PC-9 (cell line): ENCODE data around the gene CDH19. TPM values are rescaled to one million over a fixed set of nuclear protein-coding genes. Genes with fewer than 3 reads are reported as not detected.

Experiments
- BruUV-seq: library from RNA; stranded (reverse); fragments of 400-500 nt; replicated peaks from 2 replicates; lab custom pipeline; 2021; lab: Mats Ljungman, UMichigan
- CTCF ChIA-PET: fragments of 300-600 bp; sonication (Branson Sonifier 250); formaldehyde crosslinking; loops from one replicate; lab custom pipeline; 2022; ENCODE audit warnings: antibody characterized with exemption; lab: Charles Lee
- POLR2A ChIA-PET: fragments of 300-600 bp; sonication (Branson Sonifier 250); formaldehyde crosslinking; loops from one replicate; lab custom pipeline; 2022; ENCODE audit warnings: antibody characterized with exemption; ENCODE audit not compliant: unreplicated experiment; lab: Charles Lee
- DNase-seq, 2 experiments: peaks; one replicate each; pipeline versions ENCODE4 v3.0.0 to v3.0.0-alpha.2; 2015 to 2022; ENCODE audit warnings: mixed read lengths in 1 of 2
- H2AFZ ChIP-seq: fragments of 200-600 bp; sonication (generic); 2 replicates; pipeline ENCODE4 v1.8.1; 2017; ENCODE audit warnings: antibody characterized with exemption
- H3F3A ChIP-seq: fragments of 200-600 bp; sonication (generic); 2 replicates; pipeline ENCODE4 v1.8.1; 2017; ENCODE audit warnings: antibody characterized with exemption, mild to moderate bottlenecking, low read depth; ENCODE audit not compliant: insufficient read depth
- H3K27ac ChIP-seq: fragments of 200-600 bp; sonication (generic); 2 replicates; pipeline ENCODE4 v1.6.1; 2016; ENCODE audit warnings: mixed run types
- H3K27me3 ChIP-seq: fragments of 200-600 bp; sonication (generic); 2 replicates; pipeline ENCODE4 v1.6.1; 2016; ENCODE audit warnings: low read depth, mixed run types; ENCODE audit not compliant: insufficient read depth
- H3K36me3 ChIP-seq: fragments of 200-600 bp; sonication (generic); 2 replicates; pipeline ENCODE4 v1.6.1; 2016; ENCODE audit warnings: low read depth, mixed run types
- H3K4me1 ChIP-seq: fragments of 200-600 bp; sonication (generic); replicated peaks from 2 replicates; pipeline ENCODE4 v1.6.1; 2016; ENCODE audit warnings: mixed run types; ENCODE audit not compliant: insufficient read depth
- H3K4me2 ChIP-seq: fragments of 200-600 bp; sonication (generic); 2 replicates; pipeline ENCODE4 v1.6.1; 2017; ENCODE audit warnings: mixed run types
- H3K4me3 ChIP-seq: fragments of 200-600 bp; sonication (generic); 2 replicates; pipeline ENCODE4 v1.6.1; 2016; ENCODE audit warnings: mixed run types
- H3K79me2 ChIP-seq: fragments of 200-600 bp; sonication (generic); 2 replicates; pipeline ENCODE4 v1.6.1; 2017; ENCODE audit warnings: low read depth, mixed run types
- H3K9me2 ChIP-seq: fragments of 200-600 bp; sonication (generic); 2 replicates; pipeline ENCODE4 v1.8.1; 2017; ENCODE audit warnings: mild to moderate bottlenecking; ENCODE audit not compliant: insufficient read depth
- H3K9me3 ChIP-seq: fragments of 200-600 bp; sonication (generic); 2 replicates; pipeline ENCODE4 v1.8.1; 2016; ENCODE audit warnings: low read depth; ENCODE audit not compliant: insufficient read depth
- H4K20me1 ChIP-seq: fragments of 200-600 bp; sonication (generic); 2 replicates; pipeline ENCODE4 v1.8.1; 2017; ENCODE audit not compliant: insufficient read depth
- EZH2 ChIP-seq: fragments of 200-600 bp; sonication (generic); IDR thresholded peaks from 2 replicates; pipeline ENCODE4 v1.8.0; 2017; ENCODE audit warnings: antibody characterized with exemption, low read depth
- intact Hi-C: fragments of 100-400 bp; cut with micrococcal nuclease; formaldehyde crosslinking; loops from one replicate; pipeline ENCODE4 v1.10.0; 2022; ENCODE audit not compliant: unreplicated experiment
- total RNA-seq: library from RNA; stranded (reverse); gene quantifications from 2 replicates; pipeline ENCODE4 v1.2.3, GENCODE V29; 2021
- TF ChIP-seq, protein P1 (sequence below): fragments of 200-600 bp; sonication (generic); conservative IDR thresholded peaks from 2 replicates; pipeline ENCODE4 v1.6.1; 2017; ENCODE audit warnings: mixed run types, antibody characterized with exemption, mild to moderate bottlenecking, moderate library complexity

The CDH19 gene
- total RNA-seq, 1 experiment from 2014 or later, result not detected

DNA sequence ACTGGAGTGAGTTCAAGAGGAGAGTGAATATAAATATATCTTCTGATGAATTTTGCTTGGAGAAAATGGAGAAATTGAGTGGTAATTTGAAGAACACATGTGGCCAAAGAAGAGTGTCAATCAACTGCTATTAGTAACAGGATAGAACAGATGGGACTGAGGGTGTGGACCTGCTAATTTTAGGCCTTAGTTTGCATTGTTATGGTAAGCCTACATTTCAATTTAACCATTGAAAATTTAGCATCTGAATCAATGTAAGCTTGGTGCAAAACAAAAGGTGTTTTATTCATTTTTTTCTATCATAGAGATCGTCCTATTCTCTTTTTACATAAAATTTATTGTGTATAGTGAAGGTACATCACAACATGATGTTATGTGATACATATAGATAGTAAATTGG, 42.1 kb upstream of the CDH19 start:
- no TSS peak for BruUV-seq
- no peaks in the 10 kb centered on the region for H3F3A ChIP-seq
- no peak overlapping the region for H3K27ac ChIP-seq
- intact Hi-C loops, result loop anchor here (10.0 kb wide), 1 partner anchor 79 kb away; no protein-coding TSS in a partner anchor
- ChIA-PET CTCF (no interaction called here), POLR2A (no interaction called here)
- H3K4me1 ChIP-seq, result no peaks in the 10 kb centered on the region
- H4K20me1 ChIP-seq, result no peaks in the 10 kb centered on the region
- TF ChIP-seq EZH2, result no peak
- TF ChIP-seq, protein P1, sequence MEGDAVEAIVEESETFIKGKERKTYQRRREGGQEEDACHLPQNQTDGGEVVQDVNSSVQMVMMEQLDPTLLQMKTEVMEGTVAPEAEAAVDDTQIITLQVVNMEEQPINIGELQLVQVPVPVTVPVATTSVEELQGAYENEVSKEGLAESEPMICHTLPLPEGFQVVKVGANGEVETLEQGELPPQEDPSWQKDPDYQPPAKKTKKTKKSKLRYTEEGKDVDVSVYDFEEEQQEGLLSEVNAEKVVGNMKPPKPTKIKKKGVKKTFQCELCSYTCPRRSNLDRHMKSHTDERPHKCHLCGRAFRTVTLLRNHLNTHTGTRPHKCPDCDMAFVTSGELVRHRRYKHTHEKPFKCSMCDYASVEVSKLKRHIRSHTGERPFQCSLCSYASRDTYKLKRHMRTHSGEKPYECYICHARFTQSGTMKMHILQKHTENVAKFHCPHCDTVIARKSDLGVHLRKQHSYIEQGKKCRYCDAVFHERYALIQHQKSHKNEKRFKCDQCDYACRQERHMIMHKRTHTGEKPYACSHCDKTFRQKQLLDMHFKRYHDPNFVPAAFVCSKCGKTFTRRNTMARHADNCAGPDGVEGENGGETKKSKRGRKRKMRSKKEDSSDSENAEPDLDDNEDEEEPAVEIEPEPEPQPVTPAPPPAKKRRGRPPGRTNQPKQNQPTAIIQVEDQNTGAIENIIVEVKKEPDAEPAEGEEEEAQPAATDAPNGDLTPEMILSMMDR, result no peak
- DNase-seq, result no peak
- H3K9me3 ChIP-seq, result no peaks in the 10 kb centered on the region
- no peaks in the 10 kb centered on the region for H3K27me3 ChIP-seq
- no peaks in the 10 kb centered on the region for H3K9me2 ChIP-seq
- H3K4me3 ChIP-seq, result no peak overlapping the region
- H2AFZ ChIP-seq, result no peak overlapping the region
- no peak overlapping the region for H3K4me2 ChIP-seq
- H3K79me2 ChIP-seq, result no peaks in the 10 kb centered on the region
- no peaks in the 10 kb centered on the region for H3K36me3 ChIP-seq

GRCh38 chr18:66641056-66641455, 37.2 kb upstream of the CDH19 start:
- Histone ChIP-seq H3K4me3 (no peak overlapping the region), H3K9me2 (no peaks in the 10 kb centered on the region), H3F3A (no peaks in the 10 kb centered on the region), H2AFZ (0 out of 2 replicates have a peak overlapping the region, but pooled peaks have one; percentile 16), H3K27ac (no peak overlapping the region), H3K4me2 (no peak overlapping the region), H3K4me1 (no peaks in the 10 kb centered on the region), H3K79me2 (no peaks in the 10 kb centered on the region), H3K36me3 (no peaks in the 10 kb centered on the region), H3K9me3 (no peaks in the 10 kb centered on the region), H3K27me3 (no peaks in the 10 kb centered on the region), H4K20me1 (no peaks in the 10 kb centered on the region)
- no TSS peak for BruUV-seq
- POLR2A ChIA-PET, result no interaction called here
- no peak for TF ChIP-seq EZH2
- TF ChIP-seq, protein P1, result no peak
- CTCF ChIA-PET, result no interaction called here
- DNase-seq, result no peak
- intact Hi-C loops, result loop anchor here (10.0 kb wide), 1 partner anchor 84 kb away; no protein-coding TSS in a partner anchor

DNA sequence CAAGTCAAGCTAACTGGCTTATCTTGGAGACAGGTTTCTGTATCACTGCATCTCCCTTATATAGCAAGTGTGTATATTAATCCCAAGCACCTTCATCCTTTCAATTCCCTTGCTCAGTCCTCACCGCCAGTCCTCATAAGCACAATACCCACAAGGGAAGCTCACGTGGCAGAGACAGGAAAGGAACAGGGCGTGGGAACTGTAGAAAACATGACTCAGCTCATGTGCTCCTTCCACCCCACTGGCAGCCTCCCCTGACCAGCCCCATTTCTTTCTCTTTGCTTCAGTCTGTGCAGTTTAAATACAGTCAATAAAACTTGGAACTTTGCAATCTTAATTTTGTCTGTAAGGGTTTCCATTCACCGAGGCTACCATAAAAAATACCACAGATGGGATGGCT, 36.5 kb upstream of the CDH19 start:
- no peak for DNase-seq
- BruUV-seq, result no TSS peak
- CTCF ChIA-PET, result no interaction called here
- TF ChIP-seq EZH2, result no peak
- TF ChIP-seq, protein P1, result no peak
- H3F3A ChIP-seq, result no peaks in the 10 kb centered on the region
- intact Hi-C loops, result loop anchor here (10.0 kb wide), 1 partner anchor 84 kb away; no protein-coding TSS in a partner anchor
- H3K9me2 ChIP-seq, result no peaks in the 10 kb centered on the region
- no peaks in the 10 kb centered on the region for H3K36me3 ChIP-seq
- POLR2A ChIA-PET, result interaction anchor here (0.7 kb wide), 1 partner anchor 15 kb away, joined by 6 read pairs; no protein-coding TSS in a partner anchor
- 0 out of 2 replicates have a peak overlapping the region, but pooled peaks have one; percentile 16 for H2AFZ ChIP-seq
- H3K27me3 ChIP-seq, result no peaks in the 10 kb centered on the region
- H3K27ac ChIP-seq, result no peak overlapping the region
- no peaks in the 10 kb centered on the region for H4K20me1 ChIP-seq
- H3K4me1 ChIP-seq, result no peaks in the 10 kb centered on the region
- no peaks in the 10 kb centered on the region for H3K9me3 ChIP-seq
- H3K79me2 ChIP-seq, result no peaks in the 10 kb centered on the region
- H3K4me3 ChIP-seq, result no peak overlapping the region
- H3K4me2 ChIP-seq, result no peak overlapping the region
